Measurements from ENCODE around the gene KCTD1. TPM values are rescaled to one million over a fixed set of nuclear protein-coding genes. Genes with fewer than 3 reads are reported as not detected.

The KCTD1 gene
- total RNA-seq, 4 donors from 2014 or later: 33.6 to 42.0 (median 39.4) TPM

- Histone ChIP-seq H3K36me3 (no peaks in the 10 kb centered on the region), H3K27me3 (no peaks in the 10 kb centered on the region), H3K27ac (no peak overlapping the region), H3K4me3 (no peak overlapping the region), H3K9me3 (no peaks in the 10 kb centered on the region), H3K4me1 (peaks cover 0 to 28% (median 7%) of the 10 kb centered on the region in 4 donors)
- WGBS, 2 donors: 82 to 89% methylated on average over 4 of the region's 4 CpGs
- no peak for TF ChIP-seq POLR2A (IDR thresholded peaks at IDR 0.05)
- no peak for TF ChIP-seq EP300 (IDR thresholded peaks at IDR 0.05)
- DNase-seq (ENCODE audit: low spot score in 2 of 2): no peak
These were observed 64.7 kb downstream of the KCTD1 start for GRCh38 chr18:26483633-26484032.

GRCh38 chr18:26482569-26482968 is 65.8 kb downstream of the KCTD1 start:
- WGBS, 2 donors: 57 to 62% methylated on average over 5 of the region's 5 CpGs

GRCh38 chr18:26480897-26481795 is 67.2 kb downstream of the KCTD1 start:
- H3K4me1 ChIP-seq: peaks cover 0 to 38% (median 7%) of the 10 kb centered on the region in 4 donors
- H3K9me3 ChIP-seq: no peaks in the 10 kb centered on the region

More at GRCh38 chr18:26482569-26482968, 65.8 kb downstream of the KCTD1 start:
- Histone ChIP-seq H3K4me1 (peaks cover 0 to 38% (median 7%) of the 10 kb centered on the region in 4 donors), H3K27me3 (no peaks in the 10 kb centered on the region), H3K27ac (no peak overlapping the region), H3K9me3 (no peaks in the 10 kb centered on the region), H3K36me3 (no peaks in the 10 kb centered on the region), H3K4me3 (no peak overlapping the region)
- DNase-seq (ENCODE audit: low spot score in 2 of 2): no peak
- TF ChIP-seq POLR2A (IDR thresholded peaks at IDR 0.05) (no peak), CTCF (IDR thresholded peaks at IDR 0.05) (no peak), EP300 (IDR thresholded peaks at IDR 0.05) (no peak)

GRCh38 chr18:26479681-26480079 is 68.7 kb downstream of the KCTD1 start:
- Histone ChIP-seq H3K27ac (peak overlapping the region; percentile 67 to 88 (median 78)), H3K36me3 (peaks cover 0 to 15% (median 0%) of the 10 kb centered on the region in 3 donors), H3K4me1 (peaks cover 0 to 38% (median 7%) of the 10 kb centered on the region in 4 donors), H3K27me3 (no peaks in the 10 kb centered on the region), H3K9me3 (no peaks in the 10 kb centered on the region), H3K4me3 (peak overlapping the region in 1 of 4 donors; percentile 29)
- TF ChIP-seq EP300 (IDR thresholded peaks at IDR 0.05): peak in 1 of 2 donors; percentile 33
- no peak for TF ChIP-seq CTCF (IDR thresholded peaks at IDR 0.05)
- TF ChIP-seq POLR2A (IDR thresholded peaks at IDR 0.05): no peak
- 17 to 25% methylated on average over 6 of the region's 6 CpGs for WGBS, 2 donors
- no peak for DNase-seq (ENCODE audit: low spot score in 2 of 2)

More at GRCh38 chr18:26480897-26481795, 67.2 kb downstream of the KCTD1 start:
- WGBS, 2 donors: 62 to 65% methylated on average over 8 of the region's 8 CpGs
- Histone ChIP-seq H3K4me3 (no peak overlapping the region), H3K36me3 (peaks cover 0 to under 1% (median 0%) of the 10 kb centered on the region in 3 donors), H3K27me3 (no peaks in the 10 kb centered on the region), H3K27ac (peak overlapping the region in 2 of 4 donors; percentile 38 to 45)
- no peak for DNase-seq (ENCODE audit: low spot score in 2 of 2)
- TF ChIP-seq POLR2A (IDR thresholded peaks at IDR 0.05): no peak
- no peak for TF ChIP-seq CTCF (IDR thresholded peaks at IDR 0.05)
- no peak for TF ChIP-seq EP300 (IDR thresholded peaks at IDR 0.05)

- no peaks in the 10 kb centered on the region for H3K27me3 ChIP-seq
- TF ChIP-seq POLR2A (IDR thresholded peaks at IDR 0.05): no peak
- TF ChIP-seq EP300 (IDR thresholded peaks at IDR 0.05): no peak
- TF ChIP-seq CTCF (IDR thresholded peaks at IDR 0.05): no peak
- H3K27ac ChIP-seq: peak overlapping the region; percentile 67 to 88 (median 78)
- H3K4me3 ChIP-seq: peak overlapping the region in 1 of 4 donors; percentile 29
- H3K9me3 ChIP-seq: no peaks in the 10 kb centered on the region
- no peak for DNase-seq (ENCODE audit: low spot score in 2 of 2)
- peaks cover 0 to 17% (median 0%) of the 10 kb centered on the region in 3 donors for H3K36me3 ChIP-seq
- 43 to 47% methylated on average over 26 of the region's 26 CpGs for WGBS, 2 donors
- H3K4me1 ChIP-seq: peaks cover 0 to 38% (median 7%) of the 10 kb centered on the region in 4 donors
These were observed 69.2 kb downstream of the KCTD1 start for GRCh38 chr18:26479065-26479680.
